HepG2 (cell line): ENCODE results near the gene C11orf54.

Experiments used
- CTCF ChIP-seq: sonication (generic); formaldehyde crosslinking; IDR thresholded peaks from 2 replicates; pipeline ENCODE4 v1.5.0; 2020; ENCODE audit warnings: mild to moderate bottlenecking, missing genetic modification reagents, moderate library complexity
- HDAC1 ChIP-seq: sonication (generic); formaldehyde crosslinking; IDR thresholded peaks from 2 replicates; pipeline ENCODE4 v1.5.1; 2020; ENCODE audit warnings: mild to moderate bottlenecking, missing genetic modification reagents
- NFIC ChIP-seq: IDR thresholded peaks from 2 replicates; pipeline ENCODE4 v1.6.1; 2012; ENCODE audit warnings: mild to moderate bottlenecking, low read length, inconsistent platforms
- POLR2A ChIP-seq, 2 experiments: IDR thresholded peaks; 2 replicates each; pipeline ENCODE4 v1.6.1; 2011; ENCODE audit warnings: low read depth in 2 of 2, low read length in 2 of 2, mild to moderate bottlenecking in 1 of 2, moderate library complexity in 1 of 2; ENCODE audit not compliant: insufficient read depth in 1 of 2
- POLR2AphosphoS5 ChIP-seq: IDR thresholded peaks from 2 replicates; pipeline ENCODE4 v1.6.1; 2012; ENCODE audit warnings: low read depth, low read length
- SOX6 ChIP-seq, 2 experiments: fragments of 450-650 bp in 1 of 2; sonication (generic) in 1 of 2; formaldehyde crosslinking in 1 of 2; IDR thresholded peaks; 2 replicates each; pipeline versions ENCODE4 v1.4.0 to v1.6.1; 2017 to 2020; ENCODE audit warnings: antibody characterized with exemption in 1 of 2, mild to moderate bottlenecking in 1 of 2, missing genetic modification reagents in 1 of 2
- TF ChIP-seq, protein P1 (sequence below): sonication (generic); formaldehyde crosslinking; IDR thresholded peaks from 2 replicates; pipeline ENCODE4 v1.4.0; 2020; ENCODE audit warnings: missing genetic modification reagents
- TF ChIP-seq, protein P2 (sequence below): sonication (generic); formaldehyde crosslinking; IDR thresholded peaks from 2 replicates; pipeline ENCODE4 v1.8.1; 2023; ENCODE audit warnings: mild to moderate bottlenecking, moderate library complexity, missing genetic modification reagents
- TF ChIP-seq, protein P3 (sequence below): sonication (generic); formaldehyde crosslinking; IDR thresholded peaks from 2 replicates; pipeline ENCODE4 v1.5.0; 2020; ENCODE audit warnings: missing genetic modification reagents

DNA sequence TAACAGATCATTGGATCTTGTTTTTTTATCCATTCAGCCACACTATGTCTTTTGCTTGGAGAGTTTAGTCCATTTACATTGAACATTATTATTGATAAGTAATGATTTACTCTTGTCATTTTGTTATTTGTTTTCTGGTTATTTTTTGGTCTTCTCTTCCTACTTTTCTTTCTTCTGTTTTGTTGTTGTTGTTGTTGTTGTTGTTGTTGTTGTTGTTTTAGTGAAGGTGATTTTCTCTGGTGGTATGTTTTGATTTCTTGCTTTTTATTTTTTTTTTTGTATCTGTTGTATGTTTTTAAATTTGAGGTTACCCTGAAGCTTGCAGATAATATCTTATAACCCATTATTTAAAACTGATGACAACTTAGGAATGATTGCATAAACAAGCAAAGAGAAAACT lies 28.8 kb upstream of the C11orf54 start:
- TF ChIP-seq NFIC, result no peak
- TF ChIP-seq HDAC1 (CRISPR knock-in tag), result no peak
- no peak for TF ChIP-seq POLR2AphosphoS5
- TF ChIP-seq CTCF, result no peak
- TF ChIP-seq, protein P1, sequence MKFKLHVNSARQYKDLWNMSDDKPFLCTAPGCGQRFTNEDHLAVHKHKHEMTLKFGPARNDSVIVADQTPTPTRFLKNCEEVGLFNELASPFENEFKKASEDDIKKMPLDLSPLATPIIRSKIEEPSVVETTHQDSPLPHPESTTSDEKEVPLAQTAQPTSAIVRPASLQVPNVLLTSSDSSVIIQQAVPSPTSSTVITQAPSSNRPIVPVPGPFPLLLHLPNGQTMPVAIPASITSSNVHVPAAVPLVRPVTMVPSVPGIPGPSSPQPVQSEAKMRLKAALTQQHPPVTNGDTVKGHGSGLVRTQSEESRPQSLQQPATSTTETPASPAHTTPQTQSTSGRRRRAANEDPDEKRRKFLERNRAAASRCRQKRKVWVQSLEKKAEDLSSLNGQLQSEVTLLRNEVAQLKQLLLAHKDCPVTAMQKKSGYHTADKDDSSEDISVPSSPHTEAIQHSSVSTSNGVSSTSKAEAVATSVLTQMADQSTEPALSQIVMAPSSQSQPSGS (CRISPR knock-in tag), result no peak
- TF ChIP-seq, protein P2, sequence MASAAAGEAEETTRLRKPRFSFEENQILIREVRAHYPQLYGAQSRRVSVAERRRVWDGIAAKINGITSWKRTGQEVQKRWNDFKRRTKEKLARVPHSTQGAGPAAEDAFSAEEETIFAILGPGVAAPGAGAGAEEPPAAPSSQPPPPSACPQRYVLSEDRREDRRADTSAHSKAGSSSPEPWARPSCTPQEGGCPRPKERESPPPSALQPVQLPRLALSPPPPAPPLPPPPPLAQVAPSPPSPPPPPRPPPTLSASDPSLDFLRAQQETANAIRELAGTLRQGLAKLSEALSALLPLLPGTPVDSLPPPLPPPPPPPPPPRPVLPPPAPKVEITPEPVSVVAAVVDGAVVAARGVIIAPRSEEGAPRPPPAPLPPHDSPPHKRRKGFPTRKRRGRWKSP (CRISPR knock-in tag), result no peak
- TF ChIP-seq, protein P3, sequence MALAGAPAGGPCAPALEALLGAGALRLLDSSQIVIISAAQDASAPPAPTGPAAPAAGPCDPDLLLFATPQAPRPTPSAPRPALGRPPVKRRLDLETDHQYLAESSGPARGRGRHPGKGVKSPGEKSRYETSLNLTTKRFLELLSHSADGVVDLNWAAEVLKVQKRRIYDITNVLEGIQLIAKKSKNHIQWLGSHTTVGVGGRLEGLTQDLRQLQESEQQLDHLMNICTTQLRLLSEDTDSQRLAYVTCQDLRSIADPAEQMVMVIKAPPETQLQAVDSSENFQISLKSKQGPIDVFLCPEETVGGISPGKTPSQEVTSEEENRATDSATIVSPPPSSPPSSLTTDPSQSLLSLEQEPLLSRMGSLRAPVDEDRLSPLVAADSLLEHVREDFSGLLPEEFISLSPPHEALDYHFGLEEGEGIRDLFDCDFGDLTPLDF, result no peak
- TF ChIP-seq POLR2A (IDR thresholded peaks at IDR 0.05; ENCODE audit: insufficient read depth in 1 of 2, low read depth in 2 of 2, low read length in 2 of 2), result no peak
- TF ChIP-seq SOX6 (IDR thresholded peaks at IDR 0.05), result no peak
- no peak for TF ChIP-seq SOX6 (CRISPR knock-in tag; IDR thresholded peaks at IDR 0.05)
